Measurements from ENCODE around the gene SLU7. TPM values are rescaled to one million over a fixed set of nuclear protein-coding genes. Genes with fewer than 3 reads are reported as not detected.
A peak's percentile ranks its signal among the peaks of the same experiment; 100 is the strongest.

The SLU7 gene
- total and polyA plus RNA-seq, 9 of the 15 experiments (the other 6 are each of a cell fraction or from before 2014, with no cell fraction given): 42.1 to 65.7 (median 54.8) TPM

DNA sequence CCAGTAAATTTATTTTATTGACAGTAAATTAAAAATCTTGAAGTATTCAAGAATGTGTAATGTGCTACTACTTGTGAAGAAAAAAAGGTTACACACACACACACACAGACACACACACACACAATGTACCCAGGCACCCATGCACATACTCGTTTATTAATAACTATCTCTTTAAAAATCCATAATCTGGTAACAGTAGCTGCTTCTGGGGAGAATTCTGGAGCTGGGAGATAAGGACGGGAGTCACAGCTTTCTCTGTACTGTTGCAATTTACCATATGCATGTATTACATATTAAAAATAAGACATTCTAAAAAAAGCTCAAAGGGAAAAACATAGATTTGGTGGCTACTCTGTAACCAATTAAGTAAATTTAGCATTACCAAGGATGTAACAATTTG is 40.6 kb downstream of the SLU7 start (continued):
- TF ChIP-seq, protein P1, sequence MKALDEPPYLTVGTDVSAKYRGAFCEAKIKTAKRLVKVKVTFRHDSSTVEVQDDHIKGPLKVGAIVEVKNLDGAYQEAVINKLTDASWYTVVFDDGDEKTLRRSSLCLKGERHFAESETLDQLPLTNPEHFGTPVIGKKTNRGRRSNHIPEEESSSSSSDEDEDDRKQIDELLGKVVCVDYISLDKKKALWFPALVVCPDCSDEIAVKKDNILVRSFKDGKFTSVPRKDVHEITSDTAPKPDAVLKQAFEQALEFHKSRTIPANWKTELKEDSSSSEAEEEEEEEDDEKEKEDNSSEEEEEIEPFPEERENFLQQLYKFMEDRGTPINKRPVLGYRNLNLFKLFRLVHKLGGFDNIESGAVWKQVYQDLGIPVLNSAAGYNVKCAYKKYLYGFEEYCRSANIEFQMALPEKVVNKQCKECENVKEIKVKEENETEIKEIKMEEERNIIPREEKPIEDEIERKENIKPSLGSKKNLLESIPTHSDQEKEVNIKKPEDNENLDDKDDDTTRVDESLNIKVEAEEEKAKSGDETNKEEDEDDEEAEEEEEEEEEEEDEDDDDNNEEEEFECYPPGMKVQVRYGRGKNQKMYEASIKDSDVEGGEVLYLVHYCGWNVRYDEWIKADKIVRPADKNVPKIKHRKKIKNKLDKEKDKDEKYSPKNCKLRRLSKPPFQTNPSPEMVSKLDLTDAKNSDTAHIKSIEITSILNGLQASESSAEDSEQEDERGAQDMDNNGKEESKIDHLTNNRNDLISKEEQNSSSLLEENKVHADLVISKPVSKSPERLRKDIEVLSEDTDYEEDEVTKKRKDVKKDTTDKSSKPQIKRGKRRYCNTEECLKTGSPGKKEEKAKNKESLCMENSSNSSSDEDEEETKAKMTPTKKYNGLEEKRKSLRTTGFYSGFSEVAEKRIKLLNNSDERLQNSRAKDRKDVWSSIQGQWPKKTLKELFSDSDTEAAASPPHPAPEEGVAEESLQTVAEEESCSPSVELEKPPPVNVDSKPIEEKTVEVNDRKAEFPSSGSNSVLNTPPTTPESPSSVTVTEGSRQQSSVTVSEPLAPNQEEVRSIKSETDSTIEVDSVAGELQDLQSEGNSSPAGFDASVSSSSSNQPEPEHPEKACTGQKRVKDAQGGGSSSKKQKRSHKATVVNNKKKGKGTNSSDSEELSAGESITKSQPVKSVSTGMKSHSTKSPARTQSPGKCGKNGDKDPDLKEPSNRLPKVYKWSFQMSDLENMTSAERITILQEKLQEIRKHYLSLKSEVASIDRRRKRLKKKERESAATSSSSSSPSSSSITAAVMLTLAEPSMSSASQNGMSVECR (CRISPR knock-in tag; IDR thresholded peaks at IDR 0.05): no peak
- no peak for TF ChIP-seq PHB2 (IDR thresholded peaks at IDR 0.05; ENCODE audit: low read depth)
- TF ChIP-seq, protein P2, sequence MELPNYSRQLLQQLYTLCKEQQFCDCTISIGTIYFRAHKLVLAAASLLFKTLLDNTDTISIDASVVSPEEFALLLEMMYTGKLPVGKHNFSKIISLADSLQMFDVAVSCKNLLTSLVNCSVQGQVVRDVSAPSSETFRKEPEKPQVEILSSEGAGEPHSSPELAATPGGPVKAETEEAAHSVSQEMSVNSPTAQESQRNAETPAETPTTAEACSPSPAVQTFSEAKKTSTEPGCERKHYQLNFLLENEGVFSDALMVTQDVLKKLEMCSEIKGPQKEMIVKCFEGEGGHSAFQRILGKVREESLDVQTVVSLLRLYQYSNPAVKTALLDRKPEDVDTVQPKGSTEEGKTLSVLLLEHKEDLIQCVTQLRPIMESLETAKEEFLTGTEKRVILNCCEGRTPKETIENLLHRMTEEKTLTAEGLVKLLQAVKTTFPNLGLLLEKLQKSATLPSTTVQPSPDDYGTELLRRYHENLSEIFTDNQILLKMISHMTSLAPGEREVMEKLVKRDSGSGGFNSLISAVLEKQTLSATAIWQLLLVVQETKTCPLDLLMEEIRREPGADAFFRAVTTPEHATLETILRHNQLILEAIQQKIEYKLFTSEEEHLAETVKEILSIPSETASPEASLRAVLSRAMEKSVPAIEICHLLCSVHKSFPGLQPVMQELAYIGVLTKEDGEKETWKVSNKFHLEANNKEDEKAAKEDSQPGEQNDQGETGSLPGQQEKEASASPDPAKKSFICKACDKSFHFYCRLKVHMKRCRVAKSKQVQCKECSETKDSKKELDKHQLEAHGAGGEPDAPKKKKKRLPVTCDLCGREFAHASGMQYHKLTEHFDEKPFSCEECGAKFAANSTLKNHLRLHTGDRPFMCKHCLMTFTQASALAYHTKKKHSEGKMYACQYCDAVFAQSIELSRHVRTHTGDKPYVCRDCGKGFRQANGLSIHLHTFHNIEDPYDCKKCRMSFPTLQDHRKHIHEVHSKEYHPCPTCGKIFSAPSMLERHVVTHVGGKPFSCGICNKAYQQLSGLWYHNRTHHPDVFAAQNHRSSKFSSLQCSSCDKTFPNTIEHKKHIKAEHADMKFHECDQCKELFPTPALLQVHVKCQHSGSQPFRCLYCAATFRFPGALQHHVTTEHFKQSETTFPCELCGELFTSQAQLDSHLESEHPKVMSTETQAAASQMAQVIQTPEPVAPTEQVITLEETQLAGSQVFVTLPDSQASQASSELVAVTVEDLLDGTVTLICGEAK (IDR thresholded peaks at IDR 0.05): no peak
- TF ChIP-seq, protein P2 (CRISPR knock-in tag; IDR thresholded peaks at IDR 0.05): no peak
- TF ChIP-seq TAF1 (IDR thresholded peaks at IDR 0.05; ENCODE audit: control insufficient read depth, extremely low read depth, insufficient read depth, low read length, severe bottlenecking): no peak
- no peak for TF ChIP-seq ZNF124 (CRISPR knock-in tag; IDR thresholded peaks at IDR 0.05)
- no peak for TF ChIP-seq SPI1 (IDR thresholded peaks at IDR 0.05; ENCODE audit: borderline replicate concordance, low read depth, low read length)
- TF ChIP-seq NELFE (IDR thresholded peaks at IDR 0.05; ENCODE audit: insufficient read depth, insufficient read length): no peak
- TF ChIP-seq SOX6 (IDR thresholded peaks at IDR 0.05): peak; percentile 14; the same call in 1 of the 2 replicates
- peak in 1 of 2 experiments; percentile 13; a peak in 2 of 4 replicates for TF ChIP-seq KDM1A (IDR thresholded peaks at IDR 0.05)
- TF ChIP-seq FOSL1 (tag; conservative IDR thresholded peaks at IDR 0.05): 0 out of 2 replicates have a peak, but pooled peaks have one; percentile 15
- TF ChIP-seq PHB (CRISPR knock-in tag; IDR thresholded peaks at IDR 0.05): no peak
- TF ChIP-seq, protein P3, sequence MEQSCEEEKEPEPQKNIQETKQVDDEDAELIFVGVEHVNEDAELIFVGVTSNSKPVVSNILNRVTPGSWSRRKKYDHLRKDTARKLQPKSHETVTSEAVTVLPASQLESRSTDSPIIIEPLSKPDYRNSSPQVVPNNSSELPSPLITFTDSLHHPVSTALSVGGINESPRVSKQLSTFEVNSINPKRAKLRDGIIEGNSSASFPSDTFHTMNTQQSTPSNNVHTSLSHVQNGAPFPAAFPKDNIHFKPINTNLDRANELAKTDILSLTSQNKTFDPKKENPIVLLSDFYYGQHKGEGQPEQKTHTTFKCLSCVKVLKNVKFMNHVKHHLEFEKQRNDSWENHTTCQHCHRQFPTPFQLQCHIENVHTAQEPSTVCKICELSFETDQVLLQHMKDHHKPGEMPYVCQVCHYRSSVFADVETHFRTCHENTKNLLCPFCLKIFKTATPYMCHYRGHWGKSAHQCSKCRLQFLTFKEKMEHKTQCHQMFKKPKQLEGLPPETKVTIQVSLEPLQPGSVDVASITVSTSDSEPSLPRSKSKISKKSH (CRISPR knock-in tag; IDR thresholded peaks at IDR 0.05): no peak
- no peak for TF ChIP-seq ZZZ3 (IDR thresholded peaks at IDR 0.05)
